ENCODE measurements around the gene C1orf94.

GRCh38 chr1:34262023-34262853, 85.5 kb downstream of the C1orf94 start:
- TF ChIP-seq ZNF274 (IDR thresholded peaks at IDR 0.05; ENCODE audit: low read depth, low read length) (no peak), YY1 (IDR thresholded peaks at IDR 0.05; ENCODE audit: insufficient read depth, insufficient read length) (no peak), SUZ12 (IDR thresholded peaks at IDR 0.05; ENCODE audit: extremely low read depth, insufficient read depth, insufficient read length) (no peak)

Data from NT2/D1 (cell line).